HepG2 (cell line): ENCODE results near the gene CYB5B. TPM values are rescaled to one million over a fixed set of nuclear protein-coding genes. Genes with fewer than 3 reads are reported as not detected.

Source experiments
- KDM2A ChIP-seq: sonication (generic); formaldehyde crosslinking; IDR thresholded peaks from 2 replicates; pipeline ENCODE4 v1.4.0; 2020; ENCODE audit warnings: low read depth, missing genetic modification reagents, borderline replicate concordance
- KLF11 ChIP-seq: IDR thresholded peaks from 2 replicates; pipeline ENCODE4 v1.6.1; 2016; ENCODE audit warnings: missing compliant biosample characterization
- RARA ChIP-seq: IDR thresholded peaks from 2 replicates; pipeline ENCODE4 v1.6.1; 2016; ENCODE audit warnings: missing genetic modification reagents, missing compliant biosample characterization
- REL ChIP-seq: sonication (generic); formaldehyde crosslinking; conservative IDR thresholded peaks from 2 replicates; pipeline ENCODE4 v1.8.0; 2022; ENCODE audit warnings: mild to moderate bottlenecking, missing genetic modification reagents, moderate library complexity
- REPIN1 ChIP-seq: sonication (generic); formaldehyde crosslinking; IDR thresholded peaks from 2 replicates; pipeline ENCODE4 v1.8.0; 2022; ENCODE audit warnings: missing genetic modification reagents, low read depth, mild to moderate bottlenecking, borderline replicate concordance
- SOX5 ChIP-seq: IDR thresholded peaks from 2 replicates; pipeline ENCODE4 v1.6.1; 2016; ENCODE audit warnings: borderline replicate concordance
- SP140L ChIP-seq: sonication (generic); formaldehyde crosslinking; IDR thresholded peaks from 2 replicates; pipeline ENCODE4 v1.4.0; 2020; ENCODE audit warnings: missing genetic modification reagents, borderline replicate concordance
- SUZ12 ChIP-seq: fragments of 150-350 bp; IDR thresholded peaks from 2 replicates; pipeline ENCODE4 v1.6.1; 2014; ENCODE audit warnings: low read depth, low read length
- ZFP37 ChIP-seq: sonication (generic); formaldehyde crosslinking; IDR thresholded peaks from 2 replicates; pipeline ENCODE4 v1.4.0; 2020; ENCODE audit warnings: missing genetic modification reagents, borderline replicate concordance
- ZNF205 ChIP-seq: IDR thresholded peaks from 2 replicates; pipeline ENCODE4 v1.6.1; 2018; ENCODE audit warnings: missing biosample characterization, missing genetic modification reagents
- ZNF644 ChIP-seq: IDR thresholded peaks from 2 replicates; pipeline ENCODE4 v1.6.1; 2016; ENCODE audit warnings: low read depth
- ZSCAN31 ChIP-seq: sonication (generic); formaldehyde crosslinking; IDR thresholded peaks from 2 replicates; pipeline ENCODE4 v1.5.0; 2020; ENCODE audit warnings: low read depth, mild to moderate bottlenecking, missing genetic modification reagents
- polyA plus RNA-seq, 8 experiments: library from polyadenylated mRNA; depleted of rRNA in 3 of 8; stranded (reverse) in 7 of 8; unstranded in 1 of 8; fragments of >200 nt; fragmentation: Illumina TruSeq in 4 of 8; extraction: Trizol in 4 of 8; gene quantifications; 2 replicates each; pipeline versions ENCODE4 v1.2.1 to v1.2.3, GENCODE V29; 2011 to 2016; ENCODE audit warnings: low read depth in 4 of 8, missing spikeins in 1 of 8, mixed read lengths in 1 of 8; ENCODE audit not compliant: insufficient read depth in 1 of 8
- total RNA-seq, 5 experiments: library from RNA; depleted of rRNA; stranded (reverse); fragments of >200 nt; fragmentation: Illumina TruSeq; extraction: Trizol; gene quantifications; 2 replicates each; pipeline ENCODE4 v1.2.3, GENCODE V29; 2016; ENCODE audit warnings: low read depth in 1 of 5
- TF ChIP-seq, protein P1 (sequence below): sonication (generic); formaldehyde crosslinking; IDR thresholded peaks from 2 replicates; pipeline ENCODE4 v1.4.0; 2020; ENCODE audit warnings: low read depth, missing genetic modification reagents
- TF ChIP-seq, protein P2 (sequence below): sonication (generic); formaldehyde crosslinking; conservative IDR thresholded peaks from 2 replicates; pipeline ENCODE4 v1.4.0; 2020; ENCODE audit warnings: missing genetic modification reagents
- TF ChIP-seq, protein P3 (sequence below): IDR thresholded peaks from 2 replicates; pipeline ENCODE4 v1.6.1; 2016; ENCODE audit warnings: missing genetic modification reagents, missing compliant biosample characterization
- TF ChIP-seq, protein P4 (sequence below): sonication (generic); formaldehyde crosslinking; IDR thresholded peaks from 2 replicates; pipeline ENCODE4 v1.4.0; 2020; ENCODE audit warnings: missing genetic modification reagents, low read depth, mild to moderate bottlenecking, borderline replicate concordance
- TF ChIP-seq, protein P5 (sequence below): sonication (generic); formaldehyde crosslinking; conservative IDR thresholded peaks from 2 replicates; pipeline ENCODE4 v1.8.0; 2022; ENCODE audit warnings: missing genetic modification reagents

CYB5B gene
- total and polyA plus RNA-seq, 2 of the 13 experiments (the other 11 are each of a cell fraction or from before 2014, with no cell fraction given), result 234 to 432 TPM

DNA sequence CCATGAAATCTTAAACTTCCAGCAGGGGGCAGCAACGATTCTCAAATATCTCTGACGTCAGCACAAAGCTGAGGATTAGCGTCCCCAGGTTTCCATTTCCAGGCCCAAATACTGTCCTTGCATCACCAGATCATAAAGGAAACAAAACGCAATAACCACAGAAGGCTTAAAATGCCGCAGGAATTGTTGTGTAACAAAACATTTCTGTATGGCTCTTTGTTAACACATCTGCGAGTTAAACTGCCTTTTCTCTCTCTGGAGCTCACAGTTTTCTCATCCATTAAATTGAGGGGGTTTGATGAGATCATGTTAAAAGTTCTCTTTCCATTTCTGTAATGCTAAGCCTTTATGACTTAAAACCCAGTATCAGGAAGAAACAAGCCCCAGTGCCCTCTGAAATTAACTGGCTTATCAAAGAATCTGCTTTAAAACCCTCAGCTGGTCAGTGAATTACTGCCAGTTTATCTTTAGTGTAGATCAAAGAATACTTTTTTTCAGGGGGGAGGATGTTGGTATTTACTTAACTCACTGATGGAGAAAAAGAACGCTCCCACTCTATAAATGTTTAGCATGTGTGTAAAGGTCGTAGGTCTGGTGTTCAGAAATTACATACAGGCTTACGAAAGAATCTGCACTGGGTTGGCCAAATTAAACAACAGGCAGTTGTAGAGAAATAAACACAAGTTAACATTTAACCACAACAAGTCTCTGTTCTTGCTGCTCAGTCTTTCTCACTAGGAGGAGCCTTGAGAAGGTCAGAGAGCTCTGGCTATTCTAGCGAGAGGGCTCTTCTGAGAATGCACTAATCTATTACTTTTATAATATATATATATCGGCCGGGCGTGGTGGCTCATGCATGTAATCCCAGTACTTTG is 28.0 kb upstream of the CYB5B start (continued):
- TF ChIP-seq KLF11 (no peak), ZNF644 (CRISPR knock-in tag) (peak; percentile 25), ZFP37 (CRISPR knock-in tag) (0 out of 2 replicates have a peak, but pooled peaks have one; percentile 42), RARA (CRISPR knock-in tag) (peak; percentile 93), SP140L (CRISPR knock-in tag) (peak; percentile 23; the same call in 1 of the 2 replicates), REPIN1 (peak; percentile 57; the same call in 1 of the 2 replicates), REL (0 out of 2 replicates have a peak, but pooled peaks have one; percentile 33), SUZ12 (no peak), KDM2A (no peak), SOX5 (CRISPR knock-in tag) (peak; percentile 95), ZNF205 (CRISPR knock-in tag) (peak; percentile 78; the same call in 1 of the 2 replicates), ZSCAN31 (peak; percentile 78)
- TF ChIP-seq, protein P1, sequence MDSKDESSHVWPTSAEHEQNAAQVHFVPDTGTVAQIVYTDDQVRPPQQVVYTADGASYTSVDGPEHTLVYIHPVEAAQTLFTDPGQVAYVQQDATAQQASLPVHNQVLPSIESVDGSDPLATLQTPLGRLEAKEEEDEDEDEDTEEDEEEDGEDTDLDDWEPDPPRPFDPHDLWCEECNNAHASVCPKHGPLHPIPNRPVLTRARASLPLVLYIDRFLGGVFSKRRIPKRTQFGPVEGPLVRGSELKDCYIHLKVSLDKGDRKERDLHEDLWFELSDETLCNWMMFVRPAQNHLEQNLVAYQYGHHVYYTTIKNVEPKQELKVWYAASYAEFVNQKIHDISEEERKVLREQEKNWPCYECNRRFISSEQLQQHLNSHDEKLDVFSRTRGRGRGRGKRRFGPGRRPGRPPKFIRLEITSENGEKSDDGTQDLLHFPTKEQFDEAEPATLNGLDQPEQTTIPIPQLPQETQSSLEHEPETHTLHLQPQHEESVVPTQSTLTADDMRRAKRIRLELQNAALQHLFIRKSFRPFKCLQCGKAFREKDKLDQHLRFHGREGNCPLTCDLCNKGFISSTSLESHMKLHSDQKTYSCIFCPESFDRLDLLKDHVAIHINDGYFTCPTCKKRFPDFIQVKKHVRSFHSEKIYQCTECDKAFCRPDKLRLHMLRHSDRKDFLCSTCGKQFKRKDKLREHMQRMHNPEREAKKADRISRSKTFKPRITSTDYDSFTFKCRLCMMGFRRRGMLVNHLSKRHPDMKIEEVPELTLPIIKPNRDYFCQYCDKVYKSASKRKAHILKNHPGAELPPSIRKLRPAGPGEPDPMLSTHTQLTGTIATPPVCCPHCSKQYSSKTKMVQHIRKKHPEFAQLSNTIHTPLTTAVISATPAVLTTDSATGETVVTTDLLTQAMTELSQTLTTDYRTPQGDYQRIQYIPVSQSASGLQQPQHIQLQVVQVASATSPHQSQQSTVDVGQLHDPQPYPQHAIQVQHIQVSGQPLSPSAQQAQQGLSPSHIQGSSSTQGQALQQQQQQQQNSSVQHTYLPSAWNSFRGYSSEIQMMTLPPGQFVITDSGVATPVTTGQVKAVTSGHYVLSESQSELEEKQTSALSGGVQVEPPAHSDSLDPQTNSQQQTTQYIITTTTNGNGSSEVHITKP (CRISPR knock-in tag), result peak; percentile 80; the same call in 1 of the 2 replicates
- TF ChIP-seq, protein P2, sequence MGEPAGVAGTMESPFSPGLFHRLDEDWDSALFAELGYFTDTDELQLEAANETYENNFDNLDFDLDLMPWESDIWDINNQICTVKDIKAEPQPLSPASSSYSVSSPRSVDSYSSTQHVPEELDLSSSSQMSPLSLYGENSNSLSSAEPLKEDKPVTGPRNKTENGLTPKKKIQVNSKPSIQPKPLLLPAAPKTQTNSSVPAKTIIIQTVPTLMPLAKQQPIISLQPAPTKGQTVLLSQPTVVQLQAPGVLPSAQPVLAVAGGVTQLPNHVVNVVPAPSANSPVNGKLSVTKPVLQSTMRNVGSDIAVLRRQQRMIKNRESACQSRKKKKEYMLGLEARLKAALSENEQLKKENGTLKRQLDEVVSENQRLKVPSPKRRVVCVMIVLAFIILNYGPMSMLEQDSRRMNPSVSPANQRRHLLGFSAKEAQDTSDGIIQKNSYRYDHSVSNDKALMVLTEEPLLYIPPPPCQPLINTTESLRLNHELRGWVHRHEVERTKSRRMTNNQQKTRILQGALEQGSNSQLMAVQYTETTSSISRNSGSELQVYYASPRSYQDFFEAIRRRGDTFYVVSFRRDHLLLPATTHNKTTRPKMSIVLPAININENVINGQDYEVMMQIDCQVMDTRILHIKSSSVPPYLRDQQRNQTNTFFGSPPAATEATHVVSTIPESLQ (CRISPR knock-in tag), result 0 out of 2 replicates have a peak, but pooled peaks have one; percentile 62
- TF ChIP-seq, protein P3, sequence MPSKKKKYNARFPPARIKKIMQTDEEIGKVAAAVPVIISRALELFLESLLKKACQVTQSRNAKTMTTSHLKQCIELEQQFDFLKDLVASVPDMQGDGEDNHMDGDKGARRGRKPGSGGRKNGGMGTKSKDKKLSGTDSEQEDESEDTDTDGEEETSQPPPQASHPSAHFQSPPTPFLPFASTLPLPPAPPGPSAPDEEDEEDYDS (CRISPR knock-in tag), result peak; percentile 82
- TF ChIP-seq, protein P4, sequence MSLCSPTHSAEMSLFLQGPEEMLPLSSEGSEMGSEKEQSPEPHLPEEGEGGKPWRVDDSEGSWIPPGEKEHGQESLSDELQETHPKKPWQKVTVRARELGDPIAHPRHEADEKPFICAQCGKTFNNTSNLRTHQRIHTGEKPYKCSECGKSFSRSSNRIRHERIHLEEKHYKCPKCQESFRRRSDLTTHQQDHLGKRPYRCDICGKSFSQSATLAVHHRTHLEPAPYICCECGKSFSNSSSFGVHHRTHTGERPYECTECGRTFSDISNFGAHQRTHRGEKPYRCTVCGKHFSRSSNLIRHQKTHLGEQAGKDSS (CRISPR knock-in tag), result no peak
- TF ChIP-seq, protein P5, sequence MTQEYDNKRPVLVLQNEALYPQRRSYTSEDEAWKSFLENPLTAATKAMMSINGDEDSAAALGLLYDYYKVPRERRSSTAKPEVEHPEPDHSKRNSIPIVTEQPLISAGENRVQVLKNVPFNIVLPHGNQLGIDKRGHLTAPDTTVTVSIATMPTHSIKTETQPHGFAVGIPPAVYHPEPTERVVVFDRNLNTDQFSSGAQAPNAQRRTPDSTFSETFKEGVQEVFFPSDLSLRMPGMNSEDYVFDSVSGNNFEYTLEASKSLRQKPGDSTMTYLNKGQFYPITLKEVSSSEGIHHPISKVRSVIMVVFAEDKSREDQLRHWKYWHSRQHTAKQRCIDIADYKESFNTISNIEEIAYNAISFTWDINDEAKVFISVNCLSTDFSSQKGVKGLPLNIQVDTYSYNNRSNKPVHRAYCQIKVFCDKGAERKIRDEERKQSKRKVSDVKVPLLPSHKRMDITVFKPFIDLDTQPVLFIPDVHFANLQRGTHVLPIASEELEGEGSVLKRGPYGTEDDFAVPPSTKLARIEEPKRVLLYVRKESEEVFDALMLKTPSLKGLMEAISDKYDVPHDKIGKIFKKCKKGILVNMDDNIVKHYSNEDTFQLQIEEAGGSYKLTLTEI, result no peak
